ENCODE results near the gene SESN1.

DNA sequence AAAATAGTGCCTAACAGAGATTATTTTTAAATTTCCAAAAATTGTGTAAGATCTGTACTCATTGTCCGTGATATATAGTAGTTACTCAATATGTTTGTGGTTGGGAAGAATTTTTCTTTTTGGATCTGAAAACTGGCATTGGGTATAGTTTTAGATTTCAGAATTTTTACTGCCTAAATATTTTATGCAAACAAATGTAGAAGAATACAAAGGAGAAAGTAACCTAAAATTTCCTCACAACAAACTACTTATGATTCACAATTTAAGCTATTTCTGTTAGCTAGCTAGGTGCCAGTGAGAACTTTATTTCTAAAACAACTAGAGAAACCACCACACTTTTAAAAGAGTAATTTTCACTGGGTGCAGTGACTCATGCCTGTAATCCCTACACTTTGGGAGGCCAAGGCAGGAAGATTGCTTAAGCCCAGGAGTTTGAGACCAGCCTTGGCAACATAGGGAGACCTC lies 38.8 kb downstream of the SESN1 start:
- TF ChIP-seq TARDBP (IDR thresholded peaks at IDR 0.05) (no peak), SP1 (IDR thresholded peaks at IDR 0.05) (no peak)

Data from HEK293T (cell line).